Keratinocyte (primary cell): ENCODE measurements around the gene GAD2.

ENCODE experiments used
- EZH2 ChIP-seq: IDR thresholded peaks from one replicate; pipeline ENCODE4 v1.6.1; 2012; ENCODE audit warnings: inconsistent platforms, mild to moderate bottlenecking, low read length, moderate library complexity
- TF ChIP-seq, protein P1 (sequence below), 3 experiments: IDR thresholded peaks in 1 of 3; conservative IDR thresholded peaks in 1 of 3; optimal IDR thresholded peaks in 1 of 3; 2 replicates in 2 of 3; 3 replicates in 1 of 3; pipeline versions ENCODE3 to v1.5.1; 2011; ENCODE audit warnings: low read length in 3 of 3, mild to moderate bottlenecking in 3 of 3, moderate library complexity in 2 of 3, control low read depth in 1 of 3, inconsistent platforms in 1 of 3; ENCODE audit not compliant: insufficient read depth in 2 of 3; ENCODE audit errors: extremely low read depth in 1 of 3

DNA sequence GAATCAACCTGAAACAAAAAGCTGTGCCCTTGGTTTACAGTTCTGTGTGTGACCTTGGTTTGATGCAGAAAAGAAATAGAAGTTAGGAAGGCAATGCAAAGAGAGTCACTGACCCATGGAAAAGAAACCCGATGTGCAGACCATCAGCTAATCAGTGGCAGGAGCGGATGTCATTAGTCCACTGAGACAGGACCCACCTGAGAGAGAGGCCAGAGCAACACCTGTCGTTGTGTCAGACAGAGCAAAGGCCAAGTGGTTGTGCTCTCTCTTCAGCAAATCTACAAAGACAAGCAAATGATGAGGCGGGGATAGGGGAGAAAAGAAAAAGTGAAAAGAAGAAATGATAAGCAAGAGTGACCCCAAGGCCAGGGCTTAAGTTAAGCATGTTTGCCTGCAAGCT lies 8.7 kb downstream of the GAD2 start:
- TF ChIP-seq, protein P1, sequence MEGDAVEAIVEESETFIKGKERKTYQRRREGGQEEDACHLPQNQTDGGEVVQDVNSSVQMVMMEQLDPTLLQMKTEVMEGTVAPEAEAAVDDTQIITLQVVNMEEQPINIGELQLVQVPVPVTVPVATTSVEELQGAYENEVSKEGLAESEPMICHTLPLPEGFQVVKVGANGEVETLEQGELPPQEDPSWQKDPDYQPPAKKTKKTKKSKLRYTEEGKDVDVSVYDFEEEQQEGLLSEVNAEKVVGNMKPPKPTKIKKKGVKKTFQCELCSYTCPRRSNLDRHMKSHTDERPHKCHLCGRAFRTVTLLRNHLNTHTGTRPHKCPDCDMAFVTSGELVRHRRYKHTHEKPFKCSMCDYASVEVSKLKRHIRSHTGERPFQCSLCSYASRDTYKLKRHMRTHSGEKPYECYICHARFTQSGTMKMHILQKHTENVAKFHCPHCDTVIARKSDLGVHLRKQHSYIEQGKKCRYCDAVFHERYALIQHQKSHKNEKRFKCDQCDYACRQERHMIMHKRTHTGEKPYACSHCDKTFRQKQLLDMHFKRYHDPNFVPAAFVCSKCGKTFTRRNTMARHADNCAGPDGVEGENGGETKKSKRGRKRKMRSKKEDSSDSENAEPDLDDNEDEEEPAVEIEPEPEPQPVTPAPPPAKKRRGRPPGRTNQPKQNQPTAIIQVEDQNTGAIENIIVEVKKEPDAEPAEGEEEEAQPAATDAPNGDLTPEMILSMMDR (optimal IDR thresholded peaks at IDR 0.05 in 1 of 3, IDR thresholded peaks at IDR 0.05 in 1 of 3, conservative IDR thresholded peaks at IDR 0.05 in 1 of 3; ENCODE audit: extremely low read depth in 1 of 3, insufficient read depth in 2 of 3, low read length in 3 of 3) = no peak
- no peak for TF ChIP-seq EZH2
